HL-60 (cell line): ENCODE measurements around the gene ZMIZ2.

ENCODE experiments used
- GABPA ChIP-seq: IDR thresholded peaks from 2 replicates; pipeline ENCODE4 v1.6.1; 2012; ENCODE audit warnings: low read depth
- POLR2AphosphoS5 ChIP-seq: IDR thresholded peaks from 2 replicates; pipeline ENCODE4 v1.6.1; 2012; ENCODE audit warnings: low read depth
- SPI1 ChIP-seq: IDR thresholded peaks from 2 replicates; pipeline ENCODE4 v1.6.1; 2012; ENCODE audit warnings: low read depth, mild to moderate bottlenecking, borderline replicate concordance
- TF ChIP-seq, protein P1 (sequence below): IDR thresholded peaks from one replicate; pipeline ENCODE4 v1.5.1; 2011; ENCODE audit warnings: low read length, control low read depth, inconsistent platforms; ENCODE audit not compliant: insufficient read depth
- TF ChIP-seq, protein P2 (sequence below): IDR thresholded peaks from 2 replicates; pipeline ENCODE4 v1.6.1; 2012; ENCODE audit warnings: low read depth; ENCODE audit not compliant: insufficient replicate concordance

DNA sequence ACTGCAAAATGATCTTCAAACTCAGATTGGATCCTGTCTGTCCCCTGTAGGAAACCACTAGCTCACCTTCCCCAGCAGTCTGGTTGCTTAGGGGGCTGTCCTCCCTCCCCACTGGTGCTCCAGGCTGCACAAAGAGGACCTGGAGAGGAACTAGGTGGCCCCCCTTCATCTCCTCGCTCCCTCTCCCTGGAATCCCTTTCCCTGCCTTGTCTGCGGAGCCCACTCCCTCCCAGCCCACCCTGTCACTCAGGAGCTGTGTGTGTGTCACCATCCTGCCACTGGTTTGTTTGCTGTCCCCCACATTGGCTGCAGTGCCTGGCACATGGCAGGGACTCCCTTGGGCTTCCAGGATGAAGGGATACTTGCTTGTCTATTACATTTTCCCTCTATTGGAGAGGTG is 35.5 kb upstream of the ZMIZ2 start:
- TF ChIP-seq, protein P1, sequence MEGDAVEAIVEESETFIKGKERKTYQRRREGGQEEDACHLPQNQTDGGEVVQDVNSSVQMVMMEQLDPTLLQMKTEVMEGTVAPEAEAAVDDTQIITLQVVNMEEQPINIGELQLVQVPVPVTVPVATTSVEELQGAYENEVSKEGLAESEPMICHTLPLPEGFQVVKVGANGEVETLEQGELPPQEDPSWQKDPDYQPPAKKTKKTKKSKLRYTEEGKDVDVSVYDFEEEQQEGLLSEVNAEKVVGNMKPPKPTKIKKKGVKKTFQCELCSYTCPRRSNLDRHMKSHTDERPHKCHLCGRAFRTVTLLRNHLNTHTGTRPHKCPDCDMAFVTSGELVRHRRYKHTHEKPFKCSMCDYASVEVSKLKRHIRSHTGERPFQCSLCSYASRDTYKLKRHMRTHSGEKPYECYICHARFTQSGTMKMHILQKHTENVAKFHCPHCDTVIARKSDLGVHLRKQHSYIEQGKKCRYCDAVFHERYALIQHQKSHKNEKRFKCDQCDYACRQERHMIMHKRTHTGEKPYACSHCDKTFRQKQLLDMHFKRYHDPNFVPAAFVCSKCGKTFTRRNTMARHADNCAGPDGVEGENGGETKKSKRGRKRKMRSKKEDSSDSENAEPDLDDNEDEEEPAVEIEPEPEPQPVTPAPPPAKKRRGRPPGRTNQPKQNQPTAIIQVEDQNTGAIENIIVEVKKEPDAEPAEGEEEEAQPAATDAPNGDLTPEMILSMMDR, result no peak
- TF ChIP-seq POLR2AphosphoS5, result no peak
- TF ChIP-seq SPI1, result no peak
- no peak for TF ChIP-seq GABPA
- TF ChIP-seq, protein P2, sequence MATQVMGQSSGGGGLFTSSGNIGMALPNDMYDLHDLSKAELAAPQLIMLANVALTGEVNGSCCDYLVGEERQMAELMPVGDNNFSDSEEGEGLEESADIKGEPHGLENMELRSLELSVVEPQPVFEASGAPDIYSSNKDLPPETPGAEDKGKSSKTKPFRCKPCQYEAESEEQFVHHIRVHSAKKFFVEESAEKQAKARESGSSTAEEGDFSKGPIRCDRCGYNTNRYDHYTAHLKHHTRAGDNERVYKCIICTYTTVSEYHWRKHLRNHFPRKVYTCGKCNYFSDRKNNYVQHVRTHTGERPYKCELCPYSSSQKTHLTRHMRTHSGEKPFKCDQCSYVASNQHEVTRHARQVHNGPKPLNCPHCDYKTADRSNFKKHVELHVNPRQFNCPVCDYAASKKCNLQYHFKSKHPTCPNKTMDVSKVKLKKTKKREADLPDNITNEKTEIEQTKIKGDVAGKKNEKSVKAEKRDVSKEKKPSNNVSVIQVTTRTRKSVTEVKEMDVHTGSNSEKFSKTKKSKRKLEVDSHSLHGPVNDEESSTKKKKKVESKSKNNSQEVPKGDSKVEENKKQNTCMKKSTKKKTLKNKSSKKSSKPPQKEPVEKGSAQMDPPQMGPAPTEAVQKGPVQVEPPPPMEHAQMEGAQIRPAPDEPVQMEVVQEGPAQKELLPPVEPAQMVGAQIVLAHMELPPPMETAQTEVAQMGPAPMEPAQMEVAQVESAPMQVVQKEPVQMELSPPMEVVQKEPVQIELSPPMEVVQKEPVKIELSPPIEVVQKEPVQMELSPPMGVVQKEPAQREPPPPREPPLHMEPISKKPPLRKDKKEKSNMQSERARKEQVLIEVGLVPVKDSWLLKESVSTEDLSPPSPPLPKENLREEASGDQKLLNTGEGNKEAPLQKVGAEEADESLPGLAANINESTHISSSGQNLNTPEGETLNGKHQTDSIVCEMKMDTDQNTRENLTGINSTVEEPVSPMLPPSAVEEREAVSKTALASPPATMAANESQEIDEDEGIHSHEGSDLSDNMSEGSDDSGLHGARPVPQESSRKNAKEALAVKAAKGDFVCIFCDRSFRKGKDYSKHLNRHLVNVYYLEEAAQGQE, result no peak
